Tibial nerve (tissue), 4 donors: ENCODE data around the gene TP53RK. TPM values are rescaled to one million over a fixed set of nuclear protein-coding genes. Genes with fewer than 3 reads are reported as not detected.

Experiments used
- DNase-seq, 2 donors: peaks; one replicate each; pipeline ENCODE4 v3.0.0-alpha.2; 2019; ENCODE audit warnings: low spot score in 2 of 2
- H3K27ac ChIP-seq, 4 donors: fragments of 200-600 bp; sonication (generic) in 3 of 4; one replicate each; pipeline ENCODE4 v1.5.1; 2017 to 2019; ENCODE audit warnings: mild to moderate bottlenecking in 1 of 4
- H3K27me3 ChIP-seq, 2 donors: fragments of 200-600 bp; sonication (generic) in 1 of 2; one replicate each; pipeline versions ENCODE4 v1.5.1 to v1.6.0; 2017 to 2019
- H3K36me3 ChIP-seq, 3 donors: fragments of 200-600 bp; sonication (generic); one replicate each; pipeline ENCODE4 v1.5.1; 2018 to 2019
- H3K4me1 ChIP-seq, 4 donors: fragments of 200-600 bp; sonication (generic) in 3 of 4; one replicate each; pipeline ENCODE4 v1.5.1; 2017 to 2019
- H3K4me3 ChIP-seq, 4 donors: fragments of 200-600 bp; sonication (generic) in 3 of 4; one replicate each; pipeline ENCODE4 v1.5.1; 2017 to 2019; ENCODE audit warnings: mild to moderate bottlenecking in 1 of 4, moderate library complexity in 1 of 4
- H3K9me3 ChIP-seq, 4 donors: fragments of 200-600 bp; sonication (generic) in 3 of 4; one replicate each; pipeline ENCODE4 v1.5.1; 2017 to 2019
- CTCF ChIP-seq, 5 experiments: fragments of 200-600 bp in 3 of 5; fragments of 450-650 bp in 2 of 5; sonication (generic) in 3 of 5; IDR thresholded peaks; one replicate each; pipeline ENCODE4 v1.5.1; 2016 to 2019; ENCODE audit warnings: antibody characterized with exemption in 5 of 5, mild to moderate bottlenecking in 3 of 5, moderate library complexity in 2 of 5
- EP300 ChIP-seq, 2 donors: sonication (generic); formaldehyde crosslinking; IDR thresholded peaks; one replicate each; pipeline ENCODE4 v1.6.1; 2017; ENCODE audit warnings: antibody characterized with exemption in 2 of 2, mild to moderate bottlenecking in 1 of 2
- POLR2A ChIP-seq, 2 donors: fragments of 450-650 bp; IDR thresholded peaks; one replicate each; pipeline ENCODE4 v1.6.1; 2017; ENCODE audit warnings: antibody characterized with exemption in 2 of 2, mild to moderate bottlenecking in 2 of 2, moderate library complexity in 2 of 2
- WGBS, 2 donors: methylation state at CpG; one replicate each; pipeline ENCODE4 v1.1.5; 2018; 5-methylcytosine and 5-hydroxymethylcytosine counted together
- total RNA-seq, 4 donors: library from RNA; depleted of rRNA; stranded (reverse); fragments of >200 nt; gene quantifications; one replicate each; pipeline ENCODE4 v1.1.0, GENCODE V29; 2016

Gene TP53RK
- total RNA-seq, 4 donors from 2014 or later, result 16.8 to 24.5 (median 21.9) TPM

- no peak for TF ChIP-seq CTCF (IDR thresholded peaks at IDR 0.05)
- TF ChIP-seq POLR2A (IDR thresholded peaks at IDR 0.05), result no peak
- no peak for TF ChIP-seq EP300 (IDR thresholded peaks at IDR 0.05)
- Histone ChIP-seq H3K27ac (no peak overlapping the region), H3K36me3 (no peaks in the 10 kb centered on the region), H3K4me3 (no peak overlapping the region), H3K4me1 (peaks cover 0 to 15% (median 0%) of the 10 kb centered on the region in 4 donors), H3K27me3 (peaks cover 0 to 5% of the 10 kb centered on the region in 2 donors), H3K9me3 (peaks cover 0 to 8% (median 0%) of the 10 kb centered on the region in 4 donors)
- no peak for DNase-seq
- WGBS, 2 donors, result 93 to 94% methylated on average over 8 of the region's 8 CpGs
Measured at GRCh38 chr20:46702447-46703203, 13.4 kb upstream of the TP53RK start.

GRCh38 chr20:46701986-46702385, 12.7 kb upstream of the TP53RK start:
- H3K4me3 ChIP-seq, result no peak overlapping the region
- no peaks in the 10 kb centered on the region for H3K36me3 ChIP-seq
- H3K9me3 ChIP-seq, result peaks cover 0 to 8% (median 0%) of the 10 kb centered on the region in 4 donors
- H3K4me1 ChIP-seq, result peaks cover 0 to 15% (median 0%) of the 10 kb centered on the region in 4 donors
- WGBS, 2 donors, result 76 to 89% methylated on average over 5 of the region's 5 CpGs
- H3K27me3 ChIP-seq, result peaks cover 0 to 5% of the 10 kb centered on the region in 2 donors
- no peak for TF ChIP-seq EP300 (IDR thresholded peaks at IDR 0.05)
- TF ChIP-seq CTCF (IDR thresholded peaks at IDR 0.05), result no peak
- no peak overlapping the region for H3K27ac ChIP-seq
- no peak for DNase-seq

GRCh38 chr20:46701556-46701955, 12.3 kb upstream of the TP53RK start:
- TF ChIP-seq CTCF (IDR thresholded peaks at IDR 0.05) (no peak), POLR2A (IDR thresholded peaks at IDR 0.05) (no peak), EP300 (IDR thresholded peaks at IDR 0.05) (no peak)
- peaks cover 0 to 5% of the 10 kb centered on the region in 2 donors for H3K27me3 ChIP-seq

GRCh38 chr20:46701057-46701456, 11.8 kb upstream of the TP53RK start:
- H3K4me3 ChIP-seq, result no peak overlapping the region
- 75 to 81% methylated on average over 2 of the region's 2 CpGs for WGBS, 2 donors
- DNase-seq, result no peak
- no peak for TF ChIP-seq POLR2A (IDR thresholded peaks at IDR 0.05)
- no peak for TF ChIP-seq EP300 (IDR thresholded peaks at IDR 0.05)
- no peak for TF ChIP-seq CTCF (IDR thresholded peaks at IDR 0.05)
- H3K36me3 ChIP-seq, result no peaks in the 10 kb centered on the region
- H3K27me3 ChIP-seq, result peaks cover 0 to 5% of the 10 kb centered on the region in 2 donors
- H3K4me1 ChIP-seq, result peaks cover 0 to 14% (median 0%) of the 10 kb centered on the region in 4 donors
- H3K9me3 ChIP-seq, result no peaks in the 10 kb centered on the region
- no peak overlapping the region for H3K27ac ChIP-seq

More at GRCh38 chr20:46701556-46701955, 12.3 kb upstream of the TP53RK start:
- Histone ChIP-seq H3K4me3 (no peak overlapping the region), H3K9me3 (peaks cover 0 to 4% (median 0%) of the 10 kb centered on the region in 4 donors), H3K36me3 (no peaks in the 10 kb centered on the region), H3K27ac (no peak overlapping the region), H3K4me1 (peaks cover 0 to 15% (median 0%) of the 10 kb centered on the region in 4 donors)
- DNase-seq, result no peak
- 62 to 63% methylated on average over 4 of the region's 4 CpGs for WGBS, 2 donors

- H3K36me3 ChIP-seq, result no peaks in the 10 kb centered on the region
- H3K9me3 ChIP-seq, result no peaks in the 10 kb centered on the region
- no peak overlapping the region for H3K4me3 ChIP-seq
- H3K27me3 ChIP-seq, result peaks cover 0 to 5% of the 10 kb centered on the region in 2 donors
- H3K4me1 ChIP-seq, result peaks cover 0 to 8% (median 0%) of the 10 kb centered on the region in 4 donors
- H3K27ac ChIP-seq, result no peak overlapping the region
- DNase-seq, result no peak
- 80 to 81% methylated on average over 6 of the region's 6 CpGs for WGBS, 2 donors
- TF ChIP-seq CTCF (IDR thresholded peaks at IDR 0.05), result no peak
- TF ChIP-seq POLR2A (IDR thresholded peaks at IDR 0.05), result no peak
Measured at GRCh38 chr20:46700481-46700880, 11.2 kb upstream of the TP53RK start.
